T-cell (primary cell): ENCODE measurements around the gene FAM210B. TPM values are rescaled to one million over a fixed set of nuclear protein-coding genes. Genes with fewer than 3 reads are reported as not detected.

Experiments used
- ATAC-seq, 4 experiments: fragments of 200-7000 bp in 3 of 4; fragments of 150-1000 bp in 1 of 4; cut with Tn5 transposase; replicated peaks in 1 of 4; 1 replicate in 3 of 4; 2 replicates in 1 of 4; pipeline ENCODE4 v1.10.0; 2021; ENCODE audit warnings: moderate library complexity in 3 of 4, mild to moderate bottlenecking in 2 of 4, moderate number of reproducible peaks in 1 of 4
- CTCF ChIA-PET, 2 donors: fragments of 300-600 bp; sonication (Branson Sonifier 250); formaldehyde crosslinking; loops; one replicate each; lab custom pipeline; 2022; ENCODE audit warnings: antibody characterized with exemption in 2 of 2; lab: Charles Lee
- POLR2A ChIA-PET, 2 donors: fragments of 300-600 bp; sonication (Branson Sonifier 250); formaldehyde crosslinking; loops; one replicate each; lab custom pipeline; 2022; ENCODE audit warnings: antibody characterized with exemption in 2 of 2; lab: Charles Lee
- DNase-seq, 35 experiments: peaks; one replicate each; pipeline versions ENCODE4 v3.0.0 to v3.0.0-alpha.2; 2013 to 2023
- H3K27ac ChIP-seq: one replicate; pipeline ENCODE4 v1.5.1; 2013; ENCODE audit warnings: low read length
- H3K27me3 ChIP-seq, 2 experiments: replicated peaks in 1 of 2; 1 replicate in 1 of 2; 2 replicates in 1 of 2; pipeline versions ENCODE4 v1.6.1 to v1.7.0; 2013; ENCODE audit warnings: low read length in 1 of 2, mixed read lengths in 1 of 2; ENCODE audit not compliant: control insufficient read depth in 2 of 2, insufficient read depth in 2 of 2; ENCODE audit errors: extremely low read depth in 1 of 2
- H3K36me3 ChIP-seq, 2 donors: 1 replicate in 1 of 2; 2 replicates in 1 of 2; pipeline versions ENCODE4 v1.6.1 to v1.7.0; 2013; ENCODE audit warnings: low read length in 1 of 2; ENCODE audit not compliant: control insufficient read depth in 2 of 2, insufficient read depth in 1 of 2; ENCODE audit errors: extremely low read depth in 1 of 2
- H3K4me1 ChIP-seq, 2 experiments: 1 replicate in 1 of 2; 2 replicates in 1 of 2; pipeline versions ENCODE4 v1.6.1 to v1.7.0; 2013; ENCODE audit warnings: low read length in 2 of 2, mixed read lengths in 1 of 2; ENCODE audit not compliant: insufficient read depth in 2 of 2, control insufficient read depth in 1 of 2; ENCODE audit errors: extremely low read depth in 1 of 2
- H3K4me3 ChIP-seq, 2 donors: 1 replicate in 1 of 2; 2 replicates in 1 of 2; pipeline versions ENCODE4 v1.5.1 to v1.7.0; 2013; ENCODE audit warnings: mild to moderate bottlenecking in 2 of 2, low read length in 1 of 2, moderate library complexity in 1 of 2; ENCODE audit not compliant: control insufficient read depth in 1 of 2; ENCODE audit errors: extremely low read depth in 1 of 2
- H3K9me3 ChIP-seq: 2 replicates; pipeline ENCODE4 v1.7.0; 2013
- H3K27ac Mint-ChIP-seq, 2 donors: one replicate each; pipeline ENCODE4 v1.8.0; 2020 to 2021; ENCODE audit warnings: mild to moderate bottlenecking in 2 of 2, mixed read lengths in 2 of 2
- H3K27me3 Mint-ChIP-seq, 2 donors: one replicate each; pipeline ENCODE4 v1.8.0; 2021 to 2022; ENCODE audit warnings: mixed read lengths in 2 of 2
- H3K36me3 Mint-ChIP-seq: one replicate; pipeline ENCODE4 v1.8.0; 2021; ENCODE audit warnings: mixed read lengths
- H3K4me1 Mint-ChIP-seq, 3 donors: one replicate each; pipeline ENCODE4 v1.8.0; 2020 to 2022; ENCODE audit warnings: mixed read lengths in 3 of 3, mild to moderate bottlenecking in 1 of 3
- H3K4me3 Mint-ChIP-seq, 3 donors: one replicate each; pipeline ENCODE4 v1.8.0; 2020 to 2022; ENCODE audit warnings: mild to moderate bottlenecking in 3 of 3, mixed read lengths in 3 of 3, moderate library complexity in 3 of 3
- H3K9me3 Mint-ChIP-seq, 3 donors: one replicate each; pipeline ENCODE4 v1.8.0; 2020 to 2022; ENCODE audit warnings: mixed read lengths in 3 of 3
- WGBS: methylation state at CpG from one replicate; pipeline ENCODE4 v1.1.5; 2013; ENCODE audit warnings: missing lambda C conversion rate; ENCODE audit not compliant: insufficient coverage; 5-methylcytosine and 5-hydroxymethylcytosine counted together
- total RNA-seq, 35 experiments: library from RNA in 6 of 35; stranded (reverse) in 6 of 35; fragments of 120-200 nt in 1 of 35; gene quantifications; one replicate each; pipeline versions ENCODE4 v1.2.1 to v1.2.4 and lab custom pipeline; 2013 to 2026

FAM210B gene
- total RNA-seq, 5 donors from 2014 or later (not counting 1 experiment from before 2014, with no cell fraction given): 17.2 to 23.9 (median 20.4) TPM

DNA sequence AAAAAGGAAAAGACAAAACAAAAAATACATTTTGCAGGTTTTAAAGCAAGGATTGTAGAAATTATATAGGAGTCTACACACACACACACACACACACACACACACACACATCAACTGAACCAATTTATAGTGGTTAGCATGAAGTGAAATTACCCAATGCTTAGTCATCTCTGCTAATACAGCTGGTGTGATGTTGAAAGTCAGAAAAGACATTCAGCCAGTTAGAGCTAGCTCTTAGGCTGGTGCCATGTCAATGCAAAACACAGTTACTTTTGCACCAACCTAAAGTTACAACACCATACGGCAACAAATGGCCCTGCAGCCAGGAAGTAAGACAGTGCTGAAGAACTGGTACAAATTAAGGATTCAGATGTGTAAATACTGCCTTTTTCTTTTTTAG is 15.2 kb downstream of the FAM210B start:
- H3K36me3 Mint-ChIP-seq: peaks cover 24% of the 10 kb centered on the region
- H3K4me3 ChIP-seq: no peak overlapping the region
- H3K36me3 ChIP-seq: no peaks in the 10 kb centered on the region
- no peak overlapping the region for H3K27ac Mint-ChIP-seq
- H3K4me3 Mint-ChIP-seq: no peak overlapping the region
- no peaks in the 10 kb centered on the region for H3K27me3 ChIP-seq
- ChIA-PET CTCF (no interaction called here), POLR2A (no interaction called here)
- no CpG with 5 or more reads among the region's 1 CpG for WGBS
- no peaks in the 10 kb centered on the region for H3K9me3 ChIP-seq
- DNase-seq (peak in 1 of 35 experiments; percentile 12), ATAC-seq (peak in 1 of 4 experiments; percentile 45)
- no peaks in the 10 kb centered on the region for H3K4me1 ChIP-seq
- peaks cover 0 to 14% (median 7%) of the 10 kb centered on the region in 3 donors for H3K4me1 Mint-ChIP-seq
- no peak overlapping the region for H3K27ac ChIP-seq
- H3K27me3 Mint-ChIP-seq: no peaks in the 10 kb centered on the region
- H3K9me3 Mint-ChIP-seq: no peaks in the 10 kb centered on the region

DNA sequence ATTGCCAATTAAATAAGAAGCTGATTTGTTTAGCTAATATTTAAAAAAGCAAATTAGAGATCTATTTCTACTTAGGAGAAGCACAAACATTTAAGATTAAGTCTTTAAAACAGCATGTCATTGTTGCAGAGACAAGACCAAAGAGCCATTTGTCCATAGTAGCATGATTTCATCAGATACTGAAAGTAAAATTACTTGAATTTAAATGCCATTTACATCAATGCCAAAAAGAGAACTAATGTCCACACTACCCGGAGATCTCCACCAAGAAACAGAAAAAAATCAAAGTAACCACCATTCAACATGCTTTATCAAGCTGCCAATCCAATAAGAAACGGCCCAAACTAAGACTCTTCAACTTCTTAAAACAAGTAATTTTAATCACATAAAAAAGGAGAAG is 17.6 kb downstream of the FAM210B start:
- no peaks in the 10 kb centered on the region for H3K9me3 ChIP-seq
- H3K4me1 ChIP-seq: no peaks in the 10 kb centered on the region
- H3K4me3 ChIP-seq: no peak overlapping the region
- POLR2A ChIA-PET: no interaction called here
- no peaks in the 10 kb centered on the region for H3K36me3 ChIP-seq
- Mint-ChIP-seq H3K36me3 (peaks cover 9% of the 10 kb centered on the region), H3K4me3 (no peak overlapping the region), H3K27ac (no peak overlapping the region), H3K27me3 (no peaks in the 10 kb centered on the region), H3K4me1 (peaks cover 0 to 14% (median 7%) of the 10 kb centered on the region in 3 donors), H3K9me3 (no peaks in the 10 kb centered on the region)
- no peak overlapping the region for H3K27ac ChIP-seq
- no peak for ATAC-seq
- DNase-seq: no peak
- no peaks in the 10 kb centered on the region for H3K27me3 ChIP-seq
- WGBS: 100% methylated on average over 1 of the region's 2 CpGs
- CTCF ChIA-PET: no interaction called here

- CTCF ChIA-PET: interaction anchor here in 1 of 2 donors (0.9 kb wide), 1 partner anchor 158 kb away, joined by 3 read pairs; no protein-coding TSS in a partner anchor
- H3K27ac ChIP-seq: no peak overlapping the region
- H3K4me1 ChIP-seq: no peaks in the 10 kb centered on the region
- H3K36me3 Mint-ChIP-seq: peaks cover 9% of the 10 kb centered on the region
- no peak for DNase-seq
- H3K9me3 ChIP-seq: no peaks in the 10 kb centered on the region
- no peaks in the 10 kb centered on the region for H3K9me3 Mint-ChIP-seq
- no peak overlapping the region for H3K4me3 ChIP-seq
- peaks cover 0 to 5% of the 10 kb centered on the region in 2 donors for H3K36me3 ChIP-seq
- no peak overlapping the region for H3K4me3 Mint-ChIP-seq
- H3K27me3 ChIP-seq: no peaks in the 10 kb centered on the region
- H3K27me3 Mint-ChIP-seq: no peaks in the 10 kb centered on the region
- no peak overlapping the region for H3K27ac Mint-ChIP-seq
- peaks cover 0 to 8% (median 0%) of the 10 kb centered on the region in 3 donors for H3K4me1 Mint-ChIP-seq
- no CpG with 5 or more reads among the region's 3 CpGs for WGBS
- no peak for ATAC-seq
- POLR2A ChIA-PET: interaction anchor here (0.6 kb wide), 2 partner anchors 35 to 1020 kb away, joined by 4 to 6 read pairs; no protein-coding TSS in a partner anchor
Observed at GRCh38 chr20:56378386-56378785, 19.6 kb downstream of the FAM210B start.

GRCh38 chr20:56380375-56380774 is 21.6 kb downstream of the FAM210B start:
- Histone ChIP-seq H3K4me1 (no peaks in the 10 kb centered on the region), H3K27ac (no peak overlapping the region), H3K27me3 (no peaks in the 10 kb centered on the region), H3K4me3 (no peak overlapping the region), H3K9me3 (no peaks in the 10 kb centered on the region), H3K36me3 (peaks cover 0 to 5% of the 10 kb centered on the region in 2 donors)
- ATAC-seq (no peak), DNase-seq (no peak)
- H3K4me3 Mint-ChIP-seq: no peak overlapping the region
- peaks cover 0 to 8% (median 0%) of the 10 kb centered on the region in 3 donors for H3K4me1 Mint-ChIP-seq
- no peak overlapping the region for H3K27ac Mint-ChIP-seq
- peaks cover 14% of the 10 kb centered on the region for H3K36me3 Mint-ChIP-seq
- CTCF ChIA-PET: interaction anchor here in 1 of 2 donors (0.6 to 0.7 kb wide), 2 partner anchors 80 to 966 kb away, joined by 3 to 6 read pairs; no protein-coding TSS in a partner anchor
- no CpG with 5 or more reads among the region's 1 CpG for WGBS
- no peaks in the 10 kb centered on the region for H3K27me3 Mint-ChIP-seq
- no peaks in the 10 kb centered on the region for H3K9me3 Mint-ChIP-seq
- POLR2A ChIA-PET: interaction anchor here in 1 of 2 donors (0.6 kb wide), 1 partner anchor 63 kb away, joined by 3 read pairs; no protein-coding TSS in a partner anchor

- no peaks in the 10 kb centered on the region for H3K27me3 ChIP-seq
- no peaks in the 10 kb centered on the region for H3K9me3 Mint-ChIP-seq
- no peak for DNase-seq
- no peaks in the 10 kb centered on the region for H3K27me3 Mint-ChIP-seq
- H3K4me1 Mint-ChIP-seq: peaks cover 0 to under 1% (median 0%) of the 10 kb centered on the region in 3 donors
- peaks cover 13% of the 10 kb centered on the region for H3K36me3 Mint-ChIP-seq
- POLR2A ChIA-PET: no interaction called here
- CTCF ChIA-PET: no interaction called here
- H3K27ac ChIP-seq: no peak overlapping the region
- H3K27ac Mint-ChIP-seq: no peak overlapping the region
- ATAC-seq: no peak
- H3K4me3 Mint-ChIP-seq: no peak overlapping the region
- WGBS: no CpG with 5 or more reads among the region's 1 CpG
- H3K4me1 ChIP-seq: no peaks in the 10 kb centered on the region
- H3K4me3 ChIP-seq: no peak overlapping the region
- H3K9me3 ChIP-seq: no peaks in the 10 kb centered on the region
- H3K36me3 ChIP-seq: peaks cover 2 to 5% of the 10 kb centered on the region in 2 donors
Observed at GRCh38 chr20:56381501-56381900, 22.7 kb downstream of the FAM210B start.

DNA sequence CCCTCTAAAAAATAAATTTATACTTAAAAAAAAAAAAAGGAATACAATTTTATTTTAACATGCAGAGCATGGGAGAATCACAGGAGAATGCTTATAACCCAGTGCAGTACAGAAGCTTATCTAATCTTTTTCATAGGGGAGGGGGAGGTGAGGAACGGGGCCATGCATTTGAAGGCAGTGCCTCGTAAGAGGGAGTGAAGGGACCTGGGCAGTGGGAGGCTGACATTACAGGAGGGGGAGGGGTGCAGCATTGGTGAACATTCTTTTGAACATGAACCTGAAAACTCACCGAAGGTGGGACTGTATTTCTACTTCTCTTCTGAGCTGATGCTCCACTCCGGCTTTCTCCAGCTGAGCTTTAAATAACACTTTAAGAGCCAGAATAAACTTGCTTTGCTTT is 23.9 kb downstream of the FAM210B start:
- Histone ChIP-seq H3K9me3 (no peaks in the 10 kb centered on the region), H3K4me3 (no peak overlapping the region), H3K4me1 (no peaks in the 10 kb centered on the region), H3K36me3 (peaks cover 2 to 5% of the 10 kb centered on the region in 2 donors), H3K27ac (no peak overlapping the region), H3K27me3 (no peaks in the 10 kb centered on the region)
- Mint-ChIP-seq H3K4me1 (no peaks in the 10 kb centered on the region), H3K36me3 (peaks cover 12% of the 10 kb centered on the region), H3K9me3 (no peaks in the 10 kb centered on the region), H3K27me3 (no peaks in the 10 kb centered on the region), H3K4me3 (no peak overlapping the region), H3K27ac (no peak overlapping the region)
- DNase-seq (no peak), ATAC-seq (no peak)
- ChIA-PET POLR2A (no interaction called here), CTCF (no interaction called here)
- 90% methylated on average over 2 of the region's 4 CpGs for WGBS
